GM12878 (cell line): Measurements from ENCODE around the gene CCDC102B. TPM values are rescaled to one million over a fixed set of nuclear protein-coding genes. Genes with fewer than 3 reads are reported as not detected.

Experiments used
- ATAC-seq: fragments of 200-7000 bp; cut with Tn5 transposase; 3 replicates; pipeline ENCODE4 v1.9.1; 2020; ENCODE audit warnings: mild to moderate bottlenecking, moderate library complexity
- BruUV-seq: library from RNA; stranded (reverse); fragments of 400-500 nt; replicated peaks from 2 replicates; lab custom pipeline; 2021; lab: Mats Ljungman, UMichigan
- CTCF ChIA-PET: fragments of 300-600 bp; sonication (Branson Sonifier 250); formaldehyde crosslinking; extraction: SDS; loops from one replicate; lab custom pipeline; 2021; ENCODE audit warnings: inconsistent platforms; lab: Yijun Ruan, JAX
- POLR2A ChIA-PET: fragments of 350-600 bp; formaldehyde crosslinking; extraction: SDS; loops from one replicate; lab custom pipeline; 2021; ENCODE audit warnings: inconsistent platforms; lab: Charles Lee
- RAD21 ChIA-PET: fragments of 300-600 bp; sonication (Branson Sonifier 250); formaldehyde crosslinking; loops from one replicate; lab custom pipeline; 2023; ENCODE audit warnings: antibody characterized with exemption; ENCODE audit not compliant: unreplicated experiment; lab: Charles Lee
- SMC1A ChIA-PET: fragments of 300-600 bp; sonication (Branson Sonifier 250); formaldehyde crosslinking; loops from one replicate; lab custom pipeline; 2023; ENCODE audit not compliant: unreplicated experiment, uncharacterized antibody; lab: Charles Lee
- DNase-seq: peaks from one replicate; pipeline ENCODE4 v3.0.0-alpha.2; 2011; ENCODE audit warnings: low read depth, low spot score
- FAIRE-seq: peaks from 3 replicates; lab custom pipeline; 2011; peaks lifted over from hg19 to GRCh38; lab: Jason Lieb, UNC
- H2AFZ ChIP-seq: 2 replicates; pipeline ENCODE4 v1.6.0; 2011; ENCODE audit warnings: low read depth, low read length, control low read depth; ENCODE audit not compliant: control insufficient read depth
- H3K27ac ChIP-seq: 2 replicates; pipeline ENCODE4 v1.5.1; 2011; ENCODE audit warnings: control low read depth; ENCODE audit not compliant: control insufficient read depth, insufficient read depth
- H3K27me3 ChIP-seq, 2 experiments: replicated peaks in 1 of 2; 2 replicates each; pipeline versions ENCODE4 v1.6.0 to v1.6.1; 2011; ENCODE audit warnings: low read length in 1 of 2; ENCODE audit not compliant: control insufficient read depth in 2 of 2, insufficient read depth in 2 of 2
- H3K36me3 ChIP-seq, 2 experiments: 2 replicates each; pipeline ENCODE4 v1.5.1; 2011; ENCODE audit warnings: low read length in 1 of 2; ENCODE audit not compliant: control insufficient read depth in 2 of 2, insufficient read depth in 2 of 2
- H3K4me1 ChIP-seq: 2 replicates; pipeline ENCODE4 v1.6.1; 2011; ENCODE audit warnings: mild to moderate bottlenecking, low read length, moderate library complexity, mixed read lengths; ENCODE audit not compliant: control insufficient read depth, insufficient read depth
- H3K4me2 ChIP-seq: 2 replicates; pipeline ENCODE4 v1.6.0; 2011; ENCODE audit warnings: control low read depth; ENCODE audit not compliant: control insufficient read depth, insufficient read depth
- H3K4me3 ChIP-seq: fragments of 200-600 bp; sonication (generic); 2 replicates; pipeline ENCODE4 v1.5.1; 2016
- H3K79me2 ChIP-seq: 2 replicates; pipeline ENCODE4 v1.6.0; 2011; ENCODE audit warnings: low read length; ENCODE audit not compliant: control insufficient read depth, insufficient read depth
- H3K9ac ChIP-seq: 2 replicates; pipeline ENCODE4 v1.8.0; 2011; ENCODE audit warnings: low read length, control low read depth, mixed read lengths; ENCODE audit not compliant: control insufficient read depth, insufficient read depth
- H3K9me3 ChIP-seq: replicated peaks from 3 replicates; pipeline ENCODE4 v1.5.1; 2011; ENCODE audit warnings: mild to moderate bottlenecking, low read length; ENCODE audit not compliant: control insufficient read depth, insufficient read depth
- H4K20me1 ChIP-seq: 2 replicates; pipeline ENCODE4 v1.6.0; 2011; ENCODE audit not compliant: control insufficient read depth, insufficient read depth
- CBX5 ChIP-seq: sonication (generic); IDR thresholded peaks from 2 replicates; pipeline ENCODE4 v1.6.1; 2016; ENCODE audit warnings: low read depth, moderate library complexity, mild to moderate bottlenecking, inconsistent platforms
- DPF2 ChIP-seq: fragments of 450-650 bp; IDR thresholded peaks from 2 replicates; pipeline ENCODE4 v1.6.1; 2017; ENCODE audit warnings: mild to moderate bottlenecking
- EZH2 ChIP-seq: IDR thresholded peaks from 2 replicates; pipeline ENCODE4 v1.6.1; 2012; ENCODE audit warnings: low read depth, mild to moderate bottlenecking, control low read depth, inconsistent platforms, low read length, borderline replicate concordance; ENCODE audit not compliant: control insufficient read depth
- JUND ChIP-seq: IDR thresholded peaks from 2 replicates; pipeline ENCODE4 v1.6.1; 2012; ENCODE audit warnings: low read depth, mild to moderate bottlenecking, low read length, improper control_type of control experiment, moderate library complexity
- KDM1A ChIP-seq: fragments of 200-600 bp; sonication (generic); IDR thresholded peaks from 2 replicates; pipeline ENCODE4 v1.6.1; 2016; ENCODE audit warnings: borderline replicate concordance
- LARP7 ChIP-seq: fragments of 450-650 bp; IDR thresholded peaks from 2 replicates; pipeline ENCODE4 v1.6.1; 2017; ENCODE audit warnings: mild to moderate bottlenecking
- STAT1 ChIP-seq: fragments of 450-650 bp; conservative IDR thresholded peaks from 2 replicates; pipeline ENCODE4 v1.6.1; 2014; ENCODE audit warnings: antibody characterized with exemption, mild to moderate bottlenecking
- WGBS: methylation state at CpG from one replicate; pipeline ENCODE4 v1.1.6; 2016; ENCODE audit warnings: low lambda C conversion rate; ENCODE audit not compliant: insufficient replicate concordance, insufficient coverage; ENCODE audit errors: missing lambda C conversion rate; 5-methylcytosine and 5-hydroxymethylcytosine counted together
- in situ Hi-C: fragments of 300-500 bp; cut with MboI; formaldehyde crosslinking; loops from 9 replicates; pipeline ENCODE4 v1.14.3; 2018; ENCODE audit warnings: mixed read lengths
- intact Hi-C: fragments of 100-400 bp; cut with micrococcal nuclease; formaldehyde crosslinking; loops from one replicate; pipeline ENCODE4 v1.14.2; 2022; ENCODE audit not compliant: unreplicated experiment
- polyA plus RNA-seq, 11 experiments: library from polyadenylated mRNA; depleted of rRNA in 4 of 11; unstranded in 6 of 11; stranded (reverse) in 5 of 11; fragments of >200 nt; fragmentation: Nextera tagmentation in 4 of 11; fragmentation: Illumina TruSeq in 1 of 11; extraction: Ambion mirVana in 4 of 11; extraction: Trizol in 1 of 11; gene quantifications; 1 replicate in 1 of 11; 2 replicates in 10 of 11; pipeline versions ENCODE4 v1.2.1 to v1.2.3, GENCODE V29; 2011 to 2016; ENCODE audit warnings: inconsistent platforms in 2 of 11, missing spikeins in 2 of 11, low read depth in 1 of 11
- total RNA-seq, 4 experiments: library from RNA; depleted of rRNA in 3 of 4; stranded (reverse); fragments of >200 nt in 3 of 4; fragmentation: Illumina TruSeq in 1 of 4; extraction: Trizol in 1 of 4; gene quantifications; 2 replicates each; pipeline versions ENCODE4 v1.2.1 to v1.2.3, GENCODE V29; 2013 to 2021
- TF ChIP-seq, protein P1 (sequence below): IDR thresholded peaks from 2 replicates; pipeline ENCODE4 v1.6.1; 2012; ENCODE audit warnings: low read depth, low read length, improper control_type of control experiment
- TF ChIP-seq, protein P2 (sequence below): fragments of 450-650 bp; IDR thresholded peaks from 2 replicates; pipeline ENCODE4 v1.6.1; 2017; ENCODE audit warnings: mild to moderate bottlenecking
- TF ChIP-seq, protein P3 (sequence below): fragments of 450-650 bp; IDR thresholded peaks from 2 replicates; pipeline ENCODE4 v1.6.1; 2016; ENCODE audit warnings: mild to moderate bottlenecking

CCDC102B gene
- total and polyA plus RNA-seq, 10 of the 15 experiments (the other 5 are each of a cell fraction or from before 2014, with no cell fraction given), result 2.7 to 4.7 (median 3.3) TPM

DNA sequence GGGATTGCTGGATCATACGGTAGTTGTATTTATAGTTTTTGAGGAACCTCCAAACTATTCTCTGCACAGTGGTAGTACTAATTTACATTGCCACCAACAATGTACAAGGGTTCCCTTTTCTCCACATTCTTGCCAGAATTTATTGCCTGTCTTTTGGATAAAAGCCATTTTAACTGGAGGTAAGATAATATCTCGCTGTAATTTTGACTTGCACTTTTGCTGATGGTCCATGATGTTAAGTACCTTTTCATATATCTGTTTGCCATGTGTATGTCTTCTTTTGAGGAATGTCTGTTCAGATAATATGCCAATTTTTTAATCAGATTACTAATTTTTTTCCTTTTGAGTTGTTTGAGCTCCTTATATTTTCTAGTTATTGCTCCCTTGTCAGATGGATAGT, 158.8 kb downstream of the CCDC102B start:
- ChIA-PET RAD21 (no interaction called here), POLR2A (no interaction called here), CTCF (no interaction called here), SMC1A (interaction anchor here (0.6 to 0.8 kb wide), 2 partner anchors 9 to 17 kb away, joined by 3 read pairs; no protein-coding TSS in a partner anchor)
- intact Hi-C loops, result no loop called here
- Histone ChIP-seq H3K4me1 (no peaks in the 10 kb centered on the region), H3K27me3 (no peaks in the 10 kb centered on the region), H4K20me1 (no peaks in the 10 kb centered on the region), H3K36me3 (no peaks in the 10 kb centered on the region), H3K9ac (no peak overlapping the region), H2AFZ (no peak overlapping the region), H3K9me3 (no peaks in the 10 kb centered on the region), H3K27ac (no peak overlapping the region)
- no peak for FAIRE-seq
- no peak for ATAC-seq
- in situ Hi-C loops, result no loop called here
- no peak for DNase-seq
- WGBS, result 50% methylated on average over 2 of the region's 2 CpGs
- no TSS peak for BruUV-seq
- TF ChIP-seq, protein P1, sequence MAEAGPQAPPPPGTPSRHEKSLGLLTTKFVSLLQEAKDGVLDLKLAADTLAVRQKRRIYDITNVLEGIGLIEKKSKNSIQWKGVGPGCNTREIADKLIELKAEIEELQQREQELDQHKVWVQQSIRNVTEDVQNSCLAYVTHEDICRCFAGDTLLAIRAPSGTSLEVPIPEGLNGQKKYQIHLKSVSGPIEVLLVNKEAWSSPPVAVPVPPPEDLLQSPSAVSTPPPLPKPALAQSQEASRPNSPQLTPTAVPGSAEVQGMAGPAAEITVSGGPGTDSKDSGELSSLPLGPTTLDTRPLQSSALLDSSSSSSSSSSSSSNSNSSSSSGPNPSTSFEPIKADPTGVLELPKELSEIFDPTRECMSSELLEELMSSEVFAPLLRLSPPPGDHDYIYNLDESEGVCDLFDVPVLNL, result no peak
- TF ChIP-seq JUND (no peak), DPF2 (no peak), CBX5 (no peak), EZH2 (no peak), LARP7 (no peak), KDM1A (no peak), STAT1 (no peak)
- TF ChIP-seq, protein P2, sequence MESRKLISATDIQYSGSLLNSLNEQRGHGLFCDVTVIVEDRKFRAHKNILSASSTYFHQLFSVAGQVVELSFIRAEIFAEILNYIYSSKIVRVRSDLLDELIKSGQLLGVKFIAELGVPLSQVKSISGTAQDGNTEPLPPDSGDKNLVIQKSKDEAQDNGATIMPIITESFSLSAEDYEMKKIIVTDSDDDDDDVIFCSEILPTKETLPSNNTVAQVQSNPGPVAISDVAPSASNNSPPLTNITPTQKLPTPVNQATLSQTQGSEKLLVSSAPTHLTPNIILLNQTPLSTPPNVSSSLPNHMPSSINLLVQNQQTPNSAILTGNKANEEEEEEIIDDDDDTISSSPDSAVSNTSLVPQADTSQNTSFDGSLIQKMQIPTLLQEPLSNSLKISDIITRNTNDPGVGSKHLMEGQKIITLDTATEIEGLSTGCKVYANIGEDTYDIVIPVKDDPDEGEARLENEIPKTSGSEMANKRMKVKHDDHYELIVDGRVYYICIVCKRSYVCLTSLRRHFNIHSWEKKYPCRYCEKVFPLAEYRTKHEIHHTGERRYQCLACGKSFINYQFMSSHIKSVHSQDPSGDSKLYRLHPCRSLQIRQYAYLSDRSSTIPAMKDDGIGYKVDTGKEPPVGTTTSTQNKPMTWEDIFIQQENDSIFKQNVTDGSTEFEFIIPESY, result no peak
- TF ChIP-seq, protein P3, sequence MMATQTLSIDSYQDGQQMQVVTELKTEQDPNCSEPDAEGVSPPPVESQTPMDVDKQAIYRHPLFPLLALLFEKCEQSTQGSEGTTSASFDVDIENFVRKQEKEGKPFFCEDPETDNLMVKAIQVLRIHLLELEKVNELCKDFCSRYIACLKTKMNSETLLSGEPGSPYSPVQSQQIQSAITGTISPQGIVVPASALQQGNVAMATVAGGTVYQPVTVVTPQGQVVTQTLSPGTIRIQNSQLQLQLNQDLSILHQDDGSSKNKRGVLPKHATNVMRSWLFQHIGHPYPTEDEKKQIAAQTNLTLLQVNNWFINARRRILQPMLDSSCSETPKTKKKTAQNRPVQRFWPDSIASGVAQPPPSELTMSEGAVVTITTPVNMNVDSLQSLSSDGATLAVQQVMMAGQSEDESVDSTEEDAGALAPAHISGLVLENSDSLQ, result no peak
- TF ChIP-seq, all 136 proteins: peak for 0
- Histone ChIP-seq H3K4me2 (no peak overlapping the region), H3K79me2 (no peaks in the 10 kb centered on the region), H3K4me3 (no peak overlapping the region)
